ENCODE measurements around the gene IRX4.
"Not testable (repeated sequence)": the region's sequence is repeated elsewhere in the genome, so short reads cannot be mapped to it uniquely, and the experiment has no call there.

The IRX4 gene

DNA sequence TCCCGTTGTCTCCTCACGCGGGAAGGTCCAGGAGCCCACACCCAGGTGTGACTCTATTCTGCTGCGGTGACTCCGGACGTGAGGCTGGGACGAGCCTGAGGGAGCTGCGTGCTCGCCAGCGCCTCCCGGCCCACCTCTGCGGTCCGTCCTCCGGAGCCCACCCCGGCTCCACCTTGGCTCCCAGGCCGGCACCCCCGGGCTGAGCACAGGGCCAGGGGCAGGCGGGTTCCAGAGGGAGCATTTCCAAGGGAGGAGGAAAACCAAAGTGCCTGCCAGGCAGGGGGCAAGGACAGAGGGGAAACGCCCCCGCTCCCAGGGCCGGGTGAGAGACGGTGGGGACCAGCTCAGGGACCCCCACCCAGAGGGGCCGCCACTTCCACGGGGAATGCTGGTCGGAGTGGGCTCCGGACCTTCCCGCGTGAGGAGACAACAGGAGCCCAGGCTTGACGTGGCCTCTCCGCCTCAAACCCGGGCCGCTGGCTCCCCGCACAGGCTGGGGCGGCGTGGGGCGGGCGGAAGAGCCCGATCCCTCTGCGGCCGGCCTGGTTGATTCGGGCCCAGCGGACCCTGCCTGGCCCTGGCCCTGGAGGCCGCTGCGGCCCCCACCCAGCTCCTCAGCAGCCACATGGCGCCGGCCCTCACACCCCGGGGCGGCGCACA lies 26.0 kb downstream of the IRX4 start:
- DNase-seq = no peak

DNA sequence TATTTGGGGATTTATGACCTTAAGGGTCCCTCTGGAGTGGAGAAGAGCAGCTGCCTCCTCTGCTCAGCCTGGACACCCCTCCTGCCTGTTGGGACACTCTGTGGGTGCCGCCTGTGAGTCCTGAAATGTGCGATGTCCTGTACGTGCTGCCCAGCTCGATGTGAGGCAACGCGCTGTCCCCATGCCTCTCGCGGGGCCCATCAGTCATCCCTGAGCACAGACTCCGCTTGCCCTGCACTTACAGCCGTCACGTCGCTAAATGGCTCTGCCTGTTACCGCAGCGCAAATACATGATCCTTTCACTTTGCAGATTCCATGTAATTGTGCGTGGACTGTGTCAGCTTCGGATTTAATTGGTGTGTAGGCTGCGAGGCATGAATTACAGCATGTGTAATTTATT lies 27.1 kb downstream of the IRX4 start:
- DNase-seq = no peak

DNA sequence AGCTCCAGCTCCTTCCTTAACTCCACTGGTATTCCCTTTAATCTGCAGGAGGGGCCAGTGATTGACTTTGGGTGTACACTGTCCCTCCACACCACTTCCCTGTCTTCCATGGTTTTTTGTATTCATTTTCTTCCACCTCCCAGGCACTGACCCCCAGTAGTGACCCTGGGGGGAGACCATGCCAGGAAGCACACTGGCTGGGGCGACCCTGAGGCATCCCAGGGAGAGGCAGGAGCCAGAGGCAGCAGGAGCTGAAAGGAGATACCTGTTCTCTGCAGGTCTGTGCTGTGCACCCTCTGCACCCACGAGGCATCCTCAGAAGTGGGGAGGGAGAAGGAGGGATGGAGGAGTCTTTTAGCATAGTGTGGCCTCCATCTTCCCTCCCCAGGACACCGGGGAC lies 27.6 kb downstream of the IRX4 start:
- DNase-seq = no peak

DNA sequence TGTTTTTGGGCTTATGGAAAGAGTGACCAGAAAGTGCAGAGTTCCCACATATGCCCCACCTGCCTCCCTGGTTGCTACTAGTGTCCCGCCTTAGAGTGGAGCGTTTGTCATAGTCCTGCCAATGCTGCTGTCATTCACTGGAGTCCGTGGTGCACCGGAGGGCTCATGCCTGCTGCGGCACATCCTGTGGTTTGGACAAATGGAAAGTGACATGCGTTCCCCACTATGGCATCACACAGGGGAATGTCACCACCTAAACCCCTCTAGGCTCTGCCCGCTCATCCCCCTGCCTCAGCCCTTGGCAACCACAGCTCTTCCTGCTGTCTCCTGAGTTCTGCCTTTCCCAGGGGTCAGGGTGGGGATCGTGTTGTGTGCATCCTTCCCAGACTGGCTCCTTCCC lies 29.2 kb downstream of the IRX4 start:
- no peak for DNase-seq

DNA sequence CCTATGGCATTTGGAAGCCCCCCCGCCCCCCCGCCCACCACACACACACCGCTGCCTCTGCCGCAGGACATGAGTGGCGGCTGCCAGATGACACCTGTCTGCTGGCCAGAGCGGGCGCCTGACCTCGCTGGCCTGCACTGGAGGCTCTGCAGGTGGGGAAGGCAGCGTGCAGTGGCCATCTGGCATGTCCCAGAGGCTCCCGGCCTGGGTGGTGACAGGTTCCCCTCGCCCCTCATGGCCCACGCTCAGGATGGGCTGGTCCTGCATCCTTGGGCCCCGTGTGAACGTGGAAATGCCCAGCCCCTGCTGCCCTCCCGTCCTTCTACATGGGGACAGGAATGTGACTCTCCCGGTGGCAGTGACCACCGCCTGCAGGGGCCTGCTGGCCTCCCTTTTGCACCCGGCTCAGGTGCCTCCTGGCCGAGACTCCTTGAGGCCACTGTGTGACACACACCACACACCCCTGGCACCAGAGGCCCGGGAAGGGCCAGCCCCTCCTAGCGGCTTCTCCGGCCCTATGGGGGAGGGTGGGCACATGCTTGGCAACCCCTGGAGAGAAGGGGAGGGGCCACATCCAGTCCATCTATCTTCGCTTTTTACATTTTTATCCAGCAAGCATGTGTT lies 30.3 kb downstream of the IRX4 start:
- no peak for DNase-seq

DNA sequence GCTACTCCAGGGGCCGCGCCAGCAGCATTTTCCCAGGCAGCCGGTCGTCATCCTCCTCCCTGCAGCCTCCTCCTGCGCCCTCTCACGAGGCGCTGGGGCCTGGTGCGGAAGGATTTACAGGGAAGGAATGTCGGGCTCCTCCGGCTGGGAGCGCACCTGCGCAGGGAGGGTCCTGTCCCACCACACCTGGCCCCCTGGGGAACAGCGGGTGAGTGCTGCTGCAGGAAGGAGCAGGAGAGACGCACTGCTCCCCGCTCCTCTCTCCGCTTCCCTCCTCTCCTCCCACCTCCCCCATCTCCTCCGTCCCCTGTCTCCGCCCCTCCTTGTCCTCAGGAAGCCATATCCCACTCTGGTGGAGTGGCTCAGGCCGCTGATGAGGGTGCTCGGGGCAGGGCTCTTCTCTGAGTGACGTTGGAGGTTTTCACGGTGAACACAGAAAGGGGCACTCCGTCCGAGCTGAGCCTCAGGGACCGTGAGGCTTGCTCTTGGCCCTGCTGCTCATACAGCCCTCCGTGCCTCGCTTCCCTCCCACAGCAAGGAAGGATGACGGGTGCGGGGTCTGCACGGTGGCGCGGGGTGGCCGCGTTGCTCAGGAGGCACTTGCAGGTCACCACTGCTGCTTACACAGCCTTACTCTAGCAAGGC lies 31.3 kb downstream of the IRX4 start:
- no peak for DNase-seq

DNA sequence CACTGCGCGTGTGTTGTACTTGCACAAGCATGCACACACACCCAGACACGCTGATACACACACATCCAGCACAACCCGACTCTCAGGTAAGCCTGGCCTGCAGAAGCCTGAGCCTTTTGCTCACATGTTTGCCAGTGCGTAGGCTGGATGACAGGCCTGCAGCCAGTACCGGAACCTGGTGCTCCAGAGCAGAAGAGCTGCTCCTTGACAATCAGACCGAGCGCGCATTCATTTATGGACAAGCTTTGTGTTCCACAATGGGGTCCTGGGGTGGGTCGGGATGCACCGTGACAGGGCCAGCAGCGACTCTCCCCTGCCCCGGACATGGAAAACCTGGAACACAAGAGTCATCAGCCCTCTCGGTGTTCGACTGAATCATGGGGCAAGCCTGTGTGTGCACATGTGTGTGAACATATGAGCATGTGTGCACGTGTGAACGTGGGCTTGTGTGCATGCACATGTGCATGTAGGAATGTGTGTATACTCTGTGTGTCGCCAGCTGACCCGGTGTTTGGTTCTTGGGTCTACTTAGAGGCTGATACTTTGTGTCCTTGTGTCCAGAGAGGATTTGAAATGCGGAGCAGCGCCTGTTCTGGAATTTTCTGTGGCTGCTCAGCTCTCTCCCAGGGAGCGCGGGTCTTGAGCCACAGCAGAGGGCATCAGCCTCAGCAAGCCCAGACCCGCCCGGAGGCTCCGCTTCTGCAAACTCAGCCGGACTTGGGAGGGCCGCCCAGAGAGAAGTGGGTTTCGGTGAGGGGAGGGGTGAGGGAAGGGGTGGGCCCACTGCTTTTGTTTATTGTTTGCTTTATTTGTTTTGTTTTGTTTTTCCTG lies 32.2 kb downstream of the IRX4 start:
- DNase-seq = no peak

DNA sequence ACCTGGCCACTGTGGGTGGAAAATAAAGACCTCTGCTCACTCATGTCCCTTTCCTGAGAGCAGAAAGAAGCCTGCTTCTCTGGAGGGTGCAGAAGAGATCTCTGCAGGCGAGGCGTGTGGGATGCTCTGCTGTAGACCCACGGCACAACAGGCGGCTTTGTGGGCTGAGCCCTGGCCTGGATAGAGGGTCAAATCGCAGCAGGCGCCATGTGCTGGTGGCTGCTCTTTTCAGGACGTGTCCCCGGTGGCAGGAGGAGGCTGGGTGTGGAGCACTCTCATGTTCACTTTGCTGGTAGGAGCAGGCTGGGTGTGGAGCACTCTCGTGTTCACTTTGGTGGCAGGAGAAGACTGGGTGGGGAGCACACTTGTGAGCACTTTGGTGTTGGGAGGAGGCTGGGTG lies 35.1 kb downstream of the IRX4 start:
- DNase-seq = no peak

DNA sequence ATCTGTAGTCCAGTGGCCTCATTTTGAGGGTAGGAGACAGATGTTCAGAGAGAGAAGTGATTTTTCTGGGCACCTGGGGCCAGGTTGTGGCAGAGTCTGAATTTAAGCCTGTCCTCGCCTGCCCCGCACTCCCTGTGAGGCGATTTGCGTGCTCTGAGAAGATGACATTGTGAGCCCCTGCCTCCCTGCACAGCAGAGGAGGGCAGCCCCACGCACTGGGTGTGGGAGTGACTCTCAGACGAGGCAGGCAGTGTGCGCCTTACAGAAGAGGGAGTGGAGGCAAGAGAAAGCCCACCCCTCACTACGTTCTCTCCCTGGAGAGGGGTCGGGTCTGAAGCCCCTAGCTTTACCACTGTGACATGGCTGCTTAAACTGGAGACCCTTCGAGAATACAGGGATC lies 35.7 kb downstream of the IRX4 start:
- DNase-seq = no peak

DNA sequence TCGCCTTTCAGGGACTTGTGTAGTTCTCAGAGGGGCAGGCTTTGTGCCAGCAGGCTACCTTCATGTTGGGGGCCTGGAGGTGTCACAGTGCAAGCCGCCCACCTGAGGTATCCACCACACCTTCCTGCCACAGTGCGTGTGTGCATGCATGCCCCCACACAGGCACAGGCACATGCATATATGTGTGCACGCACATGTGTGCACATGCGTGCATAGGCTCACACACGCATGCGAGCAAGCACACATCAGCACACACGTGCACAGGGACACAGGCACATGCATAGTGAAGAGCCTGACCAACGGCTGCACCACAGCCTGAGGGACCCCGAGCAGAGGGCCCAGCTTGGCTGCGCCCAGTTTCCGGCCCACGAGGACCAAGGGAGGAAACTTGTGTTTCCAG lies 36.1 kb downstream of the IRX4 start:
- no peak for DNase-seq

DNA sequence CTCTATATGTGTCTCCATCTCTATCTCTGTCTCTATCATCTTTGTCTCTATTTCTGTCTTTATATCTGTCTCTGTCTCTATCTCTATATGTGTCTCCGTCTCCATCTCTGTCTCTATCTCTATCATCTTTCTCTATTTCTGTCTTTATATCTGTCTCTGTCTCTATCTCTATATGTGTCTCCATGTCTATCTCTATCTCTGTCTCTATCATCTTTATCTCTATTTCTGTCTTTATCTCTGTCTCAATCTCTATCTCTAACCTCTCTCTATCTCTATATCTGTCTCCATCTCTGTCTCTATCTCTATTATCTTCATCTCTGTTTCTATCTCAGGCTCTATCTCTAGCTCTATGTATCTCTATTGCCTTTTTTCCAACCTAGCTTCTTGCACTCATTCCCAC lies 37.0 kb downstream of the IRX4 start:
- no peak for DNase-seq

DNA sequence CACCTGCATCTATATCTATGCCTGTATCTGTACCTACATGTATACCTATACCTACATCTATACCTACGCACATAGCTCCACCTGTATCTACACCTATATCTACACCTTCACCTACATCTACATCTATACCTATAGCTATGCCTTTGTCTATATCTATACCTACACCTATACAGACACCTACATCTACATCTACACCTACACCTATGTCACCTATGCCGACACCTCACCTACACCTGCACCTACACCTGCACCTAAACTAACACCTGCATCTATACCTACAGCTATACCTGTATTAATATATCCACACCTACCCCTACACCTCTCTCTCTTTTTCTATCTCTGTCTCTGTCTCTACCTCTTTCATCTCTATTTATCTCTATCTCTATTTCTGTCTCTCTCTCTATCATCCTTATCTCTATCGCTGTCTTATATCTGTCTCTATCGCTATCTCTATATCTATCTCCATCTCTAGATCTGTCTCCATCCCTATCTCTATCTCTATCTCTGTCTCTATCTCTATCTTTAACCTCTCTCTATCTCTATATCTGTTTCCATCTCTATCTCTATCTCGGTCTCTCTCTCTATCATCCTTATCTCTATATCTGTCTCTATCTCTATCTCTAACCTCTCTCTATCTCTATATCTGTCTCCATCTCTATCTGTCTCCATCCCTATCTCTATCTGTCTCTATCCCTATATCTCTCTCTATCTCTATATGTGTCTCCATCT lies 37.9 kb downstream of the IRX4 start:
- no peak for DNase-seq

DNA sequence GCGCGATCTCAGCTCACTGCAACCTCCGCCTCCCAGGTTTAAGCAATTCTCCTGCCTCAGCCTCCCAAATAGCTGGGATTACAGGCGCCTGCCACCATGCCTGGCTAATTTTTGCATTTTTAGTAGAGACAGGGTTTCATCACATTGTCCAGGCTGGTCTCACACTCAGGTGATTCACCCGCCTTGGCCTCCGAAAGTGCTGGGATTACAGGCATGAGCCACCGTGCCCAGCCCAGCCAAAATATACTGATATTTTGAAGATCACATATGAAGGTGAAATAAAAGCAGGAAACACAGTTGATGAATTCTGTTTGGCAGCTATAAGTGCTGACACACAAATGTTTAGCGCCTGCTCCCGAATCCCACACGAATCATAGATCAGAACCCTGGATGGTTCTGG lies 39.0 kb downstream of the IRX4 start:
- not testable (repeated sequence) for DNase-seq

DNA sequence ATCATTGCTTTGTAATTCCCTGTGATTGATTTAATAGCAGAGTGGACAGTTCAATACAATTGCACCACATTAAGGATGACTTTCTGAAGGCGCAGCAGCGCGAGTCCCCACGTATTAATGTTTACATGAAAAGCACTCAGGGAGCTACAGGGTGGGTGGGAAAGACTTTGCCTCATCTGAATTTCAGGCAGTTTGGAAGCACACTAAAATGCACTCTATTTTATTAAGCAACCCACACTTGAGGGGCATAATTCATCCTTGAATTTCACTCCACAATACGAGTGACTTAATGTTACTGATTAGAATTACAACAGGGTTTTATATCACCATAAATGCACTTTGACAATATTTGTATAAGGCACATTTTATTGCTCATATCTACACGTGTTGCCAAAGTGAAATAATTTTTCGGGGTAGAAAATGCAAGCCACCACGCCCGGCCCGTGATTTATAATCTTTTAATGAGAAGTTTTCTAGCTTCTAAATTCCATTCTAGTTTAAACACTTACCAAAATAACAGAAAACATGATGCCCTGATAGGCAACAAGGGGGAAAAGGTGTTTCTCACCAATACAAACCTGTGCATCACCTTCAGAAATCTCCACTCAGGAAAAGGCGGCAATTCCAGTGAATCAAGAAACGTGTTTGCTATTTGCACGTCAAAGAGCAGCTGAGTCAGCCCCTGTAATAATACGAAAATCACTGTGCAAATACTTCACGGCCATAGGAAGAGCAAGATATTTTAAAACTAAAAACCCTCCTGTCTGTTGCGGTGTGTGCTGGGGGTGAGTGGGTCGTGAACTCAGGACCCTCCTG lies 40.5 kb downstream of the IRX4 start:
- no peak for DNase-seq

DNA sequence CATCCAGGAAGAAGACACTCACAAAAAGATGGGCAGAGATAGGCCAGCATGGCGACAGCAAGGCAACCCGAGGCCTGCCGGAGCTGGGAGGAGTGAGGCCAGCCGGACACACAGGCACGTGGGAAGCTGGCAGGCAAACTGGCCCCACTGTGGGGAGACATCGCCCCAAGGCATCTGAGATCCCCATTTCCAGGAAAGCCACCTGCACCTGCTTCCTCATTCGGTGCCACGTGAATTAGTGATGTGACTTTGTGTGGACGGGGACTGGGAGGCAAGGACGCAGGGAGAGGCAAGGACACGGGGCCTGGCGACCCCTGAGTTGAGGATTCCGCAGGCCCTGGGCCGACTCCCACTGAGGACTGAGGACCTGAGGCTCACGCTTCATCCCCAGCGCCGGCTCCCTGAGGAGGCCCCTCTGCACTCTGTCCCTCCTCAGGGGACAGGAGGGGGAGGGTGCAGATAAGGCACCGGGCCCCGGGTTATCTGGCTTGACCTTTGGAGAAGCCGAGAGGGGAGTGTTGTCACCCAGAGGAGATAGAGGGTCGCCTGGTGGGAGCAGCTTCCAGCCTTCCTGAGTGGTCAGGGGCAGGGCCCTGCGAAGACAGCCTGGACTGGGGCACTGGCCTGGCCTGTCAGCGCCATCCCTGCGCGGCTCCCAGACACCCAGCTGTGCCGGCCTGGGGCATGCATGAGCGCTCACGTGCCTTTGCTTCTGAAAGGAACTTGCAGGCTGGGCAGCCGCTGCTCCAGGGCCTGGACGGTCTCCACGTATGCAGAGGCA lies 41.8 kb downstream of the IRX4 start:
- no peak for DNase-seq

DNA sequence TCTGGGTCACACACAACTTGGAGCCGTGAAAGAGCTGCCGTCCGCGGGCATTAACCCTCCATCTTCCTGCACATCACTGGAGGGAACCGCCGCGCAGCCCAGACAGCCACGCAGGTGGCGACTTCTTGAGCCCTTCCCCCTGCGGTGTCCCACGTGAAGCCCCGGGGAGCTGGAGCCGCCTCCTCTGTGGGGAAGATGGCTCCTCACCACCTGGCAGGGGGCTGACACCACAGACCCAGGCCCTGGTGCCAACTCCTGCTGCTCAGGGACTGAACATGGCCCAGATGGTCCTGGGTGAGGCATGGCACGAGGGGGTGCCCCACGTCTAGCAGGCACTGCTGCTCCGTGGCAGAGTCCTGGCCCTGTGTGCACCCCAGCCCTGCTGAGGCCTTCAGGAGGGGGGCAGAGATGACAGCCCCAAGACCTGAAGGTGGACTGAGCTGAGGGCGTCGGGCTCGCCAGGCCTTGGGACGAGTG lies 42.6 kb downstream of the IRX4 start:
- no peak for DNase-seq

DNA sequence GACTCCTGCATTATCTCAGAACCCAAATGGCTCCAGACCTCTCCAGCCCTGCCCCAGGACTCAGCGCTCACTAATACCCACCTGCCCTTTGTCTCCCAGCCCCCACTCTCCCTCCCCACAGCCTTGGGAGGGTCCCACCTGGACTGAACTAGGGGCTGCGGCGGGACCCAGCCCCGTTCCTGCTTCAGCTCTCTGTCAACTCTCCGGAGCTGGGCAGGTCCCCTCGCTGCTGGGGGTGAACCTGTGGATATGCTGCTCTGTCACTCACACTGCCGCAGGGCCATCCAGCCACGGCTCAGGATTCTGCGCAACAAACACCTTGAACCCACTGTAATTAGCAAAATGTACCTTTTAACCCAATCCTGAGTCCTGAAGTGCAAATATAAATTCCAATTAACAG lies 44.7 kb downstream of the IRX4 start:
- DNase-seq = no peak

DNA sequence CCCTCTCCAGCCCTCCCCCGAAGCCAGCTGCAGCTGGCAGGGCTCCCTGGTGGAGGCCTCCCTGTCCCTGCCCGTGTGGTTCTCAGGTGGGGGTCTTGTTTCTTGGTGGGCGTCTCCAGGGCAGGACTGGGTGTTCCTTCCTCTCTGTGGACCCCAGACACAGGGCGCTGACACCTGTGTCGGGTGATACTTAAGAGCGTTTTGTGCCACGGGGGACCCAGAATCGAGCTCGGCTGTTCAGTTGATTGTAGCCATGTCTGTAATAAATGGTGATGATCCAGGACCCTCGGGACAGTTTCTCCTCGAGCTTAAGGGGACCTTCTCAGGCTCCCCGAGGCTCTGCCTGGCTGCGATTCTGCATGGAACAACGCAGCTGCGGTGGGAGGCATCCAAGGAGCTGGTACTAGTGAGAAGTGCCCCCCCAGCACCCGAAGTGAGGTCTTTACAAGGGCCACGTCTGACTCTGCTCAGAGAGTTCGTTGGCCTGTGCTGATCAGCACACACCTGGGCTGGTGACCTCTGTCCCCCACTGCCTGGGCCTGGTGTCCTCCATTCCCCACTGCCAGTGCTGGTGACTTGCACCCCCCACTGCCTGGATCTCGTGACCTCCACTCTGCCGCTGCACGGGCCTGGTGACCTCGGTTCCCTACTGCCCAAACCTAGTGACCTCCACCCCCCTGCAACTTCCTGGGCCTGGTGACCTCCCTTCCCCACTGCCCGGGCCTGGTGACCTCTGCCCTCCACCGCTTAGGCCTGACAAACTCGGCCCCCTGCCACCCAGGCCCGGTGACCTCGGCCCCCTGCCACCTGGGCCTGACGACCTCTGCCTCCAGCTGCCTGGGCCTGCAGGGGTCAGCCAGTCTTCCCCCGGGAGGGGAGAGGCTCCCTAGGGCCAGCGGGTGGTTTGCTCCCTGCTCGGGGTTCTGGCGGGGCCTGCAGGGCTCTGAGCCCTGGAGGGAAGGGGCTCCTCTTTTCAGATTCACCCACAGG lies 45.5 kb downstream of the IRX4 start:
- no peak for DNase-seq

DNA sequence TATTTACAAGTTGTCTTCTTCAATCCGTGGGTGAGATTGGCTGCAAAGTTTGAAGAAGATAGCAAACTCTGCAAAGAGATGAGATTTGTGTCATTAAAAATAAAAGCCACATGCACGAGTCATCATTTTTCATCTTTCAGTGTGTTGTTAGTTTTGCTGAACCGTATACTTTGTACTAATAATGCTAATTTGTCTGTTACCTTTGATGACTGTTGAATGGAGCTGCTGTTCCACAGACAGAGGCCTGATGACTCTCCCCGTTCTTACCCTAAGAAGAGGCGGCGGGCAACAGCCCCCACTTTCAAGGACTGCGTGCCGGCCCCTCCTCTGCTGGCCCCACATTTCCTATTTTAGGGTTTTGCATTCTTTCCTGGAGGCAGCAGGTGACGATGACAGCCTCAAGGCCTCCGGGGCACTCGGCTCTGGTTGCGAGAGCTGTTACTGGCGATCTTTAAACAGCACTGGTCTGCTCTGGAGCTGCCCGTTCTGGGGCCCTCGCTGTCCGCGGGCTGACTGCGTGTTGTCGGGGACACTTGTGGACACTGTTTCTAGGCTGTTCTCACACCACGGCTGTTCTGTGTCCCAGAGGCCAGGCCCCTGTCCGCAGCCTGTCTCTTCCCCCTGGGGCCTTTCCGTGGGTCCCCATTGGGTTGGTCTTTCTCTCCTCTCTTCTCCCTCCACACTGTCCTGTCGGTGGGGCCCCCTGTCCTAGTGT lies 46.4 kb downstream of the IRX4 start:
- no peak for DNase-seq

Data from CD4-positive, alpha-beta T cell treated with Interleukin-4 for 1 hour (primary cell).